LNCaP clone FGC (cell line): Measurements from ENCODE around the gene NEU2.

Source experiments
- DNase-seq: peaks from one replicate; pipeline ENCODE4 v3.0.0-alpha.2; 2011; ENCODE audit warnings: low read depth
- H3K4me3 ChIP-seq: 2 replicates; pipeline ENCODE4 v1.5.1; 2011; ENCODE audit warnings: mild to moderate bottlenecking, low read depth, low read length, control low read depth
- CTCF ChIP-seq: IDR thresholded peaks from 2 replicates; pipeline ENCODE4 v1.5.1; 2012; ENCODE audit warnings: mild to moderate bottlenecking; ENCODE audit not compliant: control insufficient read depth, insufficient read depth; ENCODE audit errors: extremely low read depth

The NEU2 gene

DNA sequence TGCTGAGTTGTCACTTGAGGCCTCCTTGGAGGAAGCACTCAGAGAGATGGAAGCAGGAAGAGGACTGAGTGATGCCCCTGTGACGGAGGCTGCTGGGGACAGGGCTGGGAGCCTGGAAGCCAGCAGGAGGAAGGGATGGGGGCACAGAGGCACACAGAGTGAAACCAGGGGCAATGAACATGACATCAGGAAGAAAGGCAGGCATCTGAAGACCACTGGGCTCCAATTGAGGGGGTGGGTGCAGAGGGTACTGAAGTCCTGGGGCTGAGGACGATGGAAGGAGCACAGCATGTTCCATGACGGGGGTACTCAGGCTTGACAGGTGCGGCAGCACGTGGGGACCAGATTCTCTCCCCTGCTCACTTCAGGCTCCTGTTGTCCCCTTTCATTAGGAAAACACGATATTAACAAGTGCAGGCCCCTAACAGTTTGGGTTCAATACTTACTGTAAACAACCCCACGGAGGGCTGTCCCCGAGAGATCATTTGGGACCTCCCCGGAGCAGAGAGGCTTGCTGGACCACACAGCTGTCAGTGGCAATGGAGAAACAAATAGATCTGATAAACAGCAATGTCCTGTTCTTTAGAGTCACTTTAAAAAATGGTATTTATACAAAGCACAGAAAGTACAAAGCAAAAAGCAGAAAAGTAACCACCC, 36.4 kb downstream of the NEU2 start:
- no peak for DNase-seq
- TF ChIP-seq CTCF, result no peak
- no peak overlapping the region for H3K4me3 ChIP-seq

- TF ChIP-seq CTCF, result no peak
- no peak overlapping the region for H3K4me3 ChIP-seq
- no peak for DNase-seq
Measured at GRCh38 chr2:233072838-233073237, 40.4 kb downstream of the NEU2 start.

- H3K4me3 ChIP-seq, result no peak overlapping the region
- no peak for DNase-seq
- TF ChIP-seq CTCF, result no peak
Measured at GRCh38 chr2:233074106-233074505, 41.6 kb downstream of the NEU2 start.

DNA sequence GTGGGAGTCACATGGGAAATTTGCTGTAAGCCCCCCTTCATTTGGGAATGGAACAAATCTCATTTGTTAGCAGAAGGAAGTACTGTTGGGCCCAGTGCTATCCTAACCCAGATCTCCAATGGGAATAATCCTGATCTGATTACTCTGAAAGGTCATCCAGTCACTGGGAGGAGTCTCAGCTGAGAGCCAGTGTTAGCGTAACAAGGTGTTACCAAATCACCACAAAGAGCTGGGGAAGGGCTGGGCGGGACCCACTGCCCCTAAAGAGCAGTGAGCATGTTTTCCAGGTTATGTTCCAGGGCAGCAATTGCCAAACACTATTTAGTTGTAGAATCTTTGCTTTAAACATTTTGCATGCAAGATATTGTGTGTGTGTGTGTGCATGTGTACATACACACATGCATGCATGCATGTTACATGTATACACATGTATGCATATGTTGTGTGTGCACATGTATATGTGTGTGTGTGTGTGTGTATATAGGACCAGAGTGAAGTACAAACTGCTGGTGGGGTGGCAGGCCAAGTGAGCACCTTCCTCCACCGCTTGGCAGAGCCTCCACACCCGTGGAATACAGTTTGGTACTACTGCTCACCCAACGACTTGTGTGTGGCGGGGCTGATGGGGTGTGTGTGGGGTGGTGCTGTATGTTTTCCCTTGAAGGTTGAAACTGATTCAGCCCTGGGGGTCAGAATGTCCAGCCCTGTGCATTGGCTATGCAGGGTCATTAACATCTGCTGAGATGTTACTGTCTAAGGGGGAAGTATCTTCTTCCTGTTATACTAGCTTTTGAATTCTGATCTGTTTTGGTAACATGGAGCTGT, 42.9 kb downstream of the NEU2 start:
- no peak for TF ChIP-seq CTCF
- no peak for DNase-seq
- H3K4me3 ChIP-seq, result no peak overlapping the region

DNA sequence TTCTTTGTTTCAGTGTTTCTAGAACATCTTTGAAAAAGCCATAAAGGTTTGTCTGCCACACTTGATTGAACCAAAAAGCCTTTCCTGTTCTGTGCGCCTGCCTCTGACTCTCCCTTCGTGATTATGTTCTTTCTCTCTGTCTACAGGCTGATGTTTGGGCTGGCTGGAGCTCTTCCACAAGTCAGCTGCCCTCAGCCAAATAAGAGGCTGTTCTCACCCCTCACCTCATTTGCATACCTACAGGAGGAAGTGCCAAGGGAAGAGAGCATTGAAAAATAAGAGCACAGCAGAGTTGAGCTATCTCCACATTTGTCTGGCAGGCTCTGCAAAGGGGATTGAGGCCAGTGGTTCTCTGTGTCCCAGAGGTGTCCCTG, 43.5 kb downstream of the NEU2 start:
- no peak for DNase-seq
- TF ChIP-seq CTCF, result no peak

DNA sequence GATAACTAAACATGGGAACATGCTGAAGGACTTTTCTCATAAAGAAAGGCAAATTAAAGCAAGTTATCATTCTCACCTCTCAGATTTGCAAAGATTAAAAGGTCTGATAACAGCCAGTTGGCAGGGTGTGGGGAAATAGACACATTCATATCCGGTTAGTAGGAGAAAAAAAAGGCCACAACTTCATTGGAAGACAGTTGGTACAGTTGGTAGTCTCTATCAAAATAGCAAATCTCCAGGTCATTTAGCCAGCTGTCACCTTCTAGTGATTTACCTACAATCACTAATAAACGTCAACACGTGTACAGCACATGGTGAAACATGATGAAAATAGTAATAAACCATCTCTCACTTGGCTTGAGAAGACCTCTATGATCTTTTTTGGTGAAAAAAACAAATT, 44.3 kb downstream of the NEU2 start:
- no peak for TF ChIP-seq CTCF
- no peak overlapping the region for H3K4me3 ChIP-seq
- no peak for DNase-seq

More for the DNA sequence above, 43.5 kb downstream of the NEU2 start:
- H3K4me3 ChIP-seq, result no peak overlapping the region
